ENCODE measurements around the gene PARD3.

GRCh38 chr10:34844448-34844847 lies 29.4 kb upstream of the PARD3 start:
- TF ChIP-seq CTCF (IDR thresholded peaks at IDR 0.05): no peak
- TF ChIP-seq POLR2A (IDR thresholded peaks at IDR 0.05): no peak
- no peak for TF ChIP-seq POLR2AphosphoS5 (IDR thresholded peaks at IDR 0.05)
